ENCODE results near the gene HNRNPR. TPM values are rescaled to one million over a fixed set of nuclear protein-coding genes. Genes with fewer than 3 reads are reported as not detected.

Gene HNRNPR
- total RNA-seq, 6 experiments from 2014 or later = 27.5 to 44.2 (median 32.0) TPM

DNA sequence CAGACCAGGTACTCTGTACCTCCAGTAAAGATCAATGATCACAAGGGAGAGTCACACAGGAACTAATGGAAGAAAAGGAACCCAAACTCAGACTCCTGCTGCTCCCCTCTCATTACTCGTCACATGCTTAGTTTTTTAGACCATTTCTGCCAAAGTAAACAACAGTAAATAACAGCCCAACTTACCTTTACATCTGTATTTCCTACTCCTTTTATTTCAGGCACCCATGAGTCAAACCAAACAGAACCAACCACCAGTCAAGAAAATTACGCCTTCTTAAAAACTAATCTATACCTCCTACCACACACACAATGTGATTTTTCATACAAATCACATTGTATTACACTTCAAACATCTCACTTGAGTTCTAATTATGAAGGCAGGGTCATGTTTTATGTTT lies 65.4 kb downstream of the HNRNPR start:
- H3K9me3 ChIP-seq = no peaks in the 10 kb centered on the region
- no peak overlapping the region for H3K4me3 ChIP-seq
- no peak for DNase-seq
- H3K4me1 ChIP-seq = peaks cover 0 to 22% (median 10%) of the 10 kb centered on the region in 4 donors
- 69% methylated on average over 2 of the region's 2 CpGs for WGBS (ENCODE audit: insufficient coverage, low coverage, low lambda C conversion rate, missing lambda C conversion rate)
- TF ChIP-seq, protein P1, sequence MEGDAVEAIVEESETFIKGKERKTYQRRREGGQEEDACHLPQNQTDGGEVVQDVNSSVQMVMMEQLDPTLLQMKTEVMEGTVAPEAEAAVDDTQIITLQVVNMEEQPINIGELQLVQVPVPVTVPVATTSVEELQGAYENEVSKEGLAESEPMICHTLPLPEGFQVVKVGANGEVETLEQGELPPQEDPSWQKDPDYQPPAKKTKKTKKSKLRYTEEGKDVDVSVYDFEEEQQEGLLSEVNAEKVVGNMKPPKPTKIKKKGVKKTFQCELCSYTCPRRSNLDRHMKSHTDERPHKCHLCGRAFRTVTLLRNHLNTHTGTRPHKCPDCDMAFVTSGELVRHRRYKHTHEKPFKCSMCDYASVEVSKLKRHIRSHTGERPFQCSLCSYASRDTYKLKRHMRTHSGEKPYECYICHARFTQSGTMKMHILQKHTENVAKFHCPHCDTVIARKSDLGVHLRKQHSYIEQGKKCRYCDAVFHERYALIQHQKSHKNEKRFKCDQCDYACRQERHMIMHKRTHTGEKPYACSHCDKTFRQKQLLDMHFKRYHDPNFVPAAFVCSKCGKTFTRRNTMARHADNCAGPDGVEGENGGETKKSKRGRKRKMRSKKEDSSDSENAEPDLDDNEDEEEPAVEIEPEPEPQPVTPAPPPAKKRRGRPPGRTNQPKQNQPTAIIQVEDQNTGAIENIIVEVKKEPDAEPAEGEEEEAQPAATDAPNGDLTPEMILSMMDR (IDR thresholded peaks at IDR 0.05) = no peak
- TF ChIP-seq POLR2A (IDR thresholded peaks at IDR 0.05) = no peak
- H3K27me3 ChIP-seq = no peaks in the 10 kb centered on the region
- H3K36me3 ChIP-seq = no peaks in the 10 kb centered on the region
- intact Hi-C loops (cut with DNase I) = no loop called here
- ATAC-seq = no peak
- H3K27ac ChIP-seq = no peak overlapping the region

DNA sequence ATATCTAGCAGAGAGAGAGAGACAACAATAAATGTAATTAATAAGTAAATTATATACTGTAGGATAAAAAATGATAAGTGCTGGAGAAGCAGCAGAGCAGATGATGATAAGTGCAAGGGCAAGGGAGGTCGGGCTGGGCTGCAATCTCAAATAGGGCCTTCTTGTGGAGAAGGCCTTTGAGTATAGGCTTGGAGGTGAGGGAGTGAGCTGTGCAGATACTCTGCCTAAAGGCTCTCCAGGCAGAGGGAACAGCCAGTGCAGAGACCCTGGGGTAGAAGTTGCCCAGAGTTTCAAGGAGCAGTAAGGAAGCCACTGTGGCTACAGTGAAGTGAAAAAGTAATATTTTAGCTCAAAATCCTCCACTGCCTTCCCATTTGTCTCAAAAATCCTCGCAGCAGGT lies 67.6 kb downstream of the HNRNPR start:
- ATAC-seq (no peak), DNase-seq (no peak)
- H3K4me1 ChIP-seq = peaks cover 0 to 4% (median 0%) of the 10 kb centered on the region in 4 donors
- no peak overlapping the region for H3K4me3 ChIP-seq
- WGBS (ENCODE audit: insufficient coverage, low coverage, low lambda C conversion rate, missing lambda C conversion rate) = 81% methylated on average over 2 of the region's 2 CpGs
- no peak overlapping the region for H3K27ac ChIP-seq
- intact Hi-C loops (cut with DNase I) = no loop called here
- H3K27me3 ChIP-seq = no peaks in the 10 kb centered on the region
- no peaks in the 10 kb centered on the region for H3K9me3 ChIP-seq
- H3K36me3 ChIP-seq = no peaks in the 10 kb centered on the region
- TF ChIP-seq, protein P1 (IDR thresholded peaks at IDR 0.05) = no peak

DNA sequence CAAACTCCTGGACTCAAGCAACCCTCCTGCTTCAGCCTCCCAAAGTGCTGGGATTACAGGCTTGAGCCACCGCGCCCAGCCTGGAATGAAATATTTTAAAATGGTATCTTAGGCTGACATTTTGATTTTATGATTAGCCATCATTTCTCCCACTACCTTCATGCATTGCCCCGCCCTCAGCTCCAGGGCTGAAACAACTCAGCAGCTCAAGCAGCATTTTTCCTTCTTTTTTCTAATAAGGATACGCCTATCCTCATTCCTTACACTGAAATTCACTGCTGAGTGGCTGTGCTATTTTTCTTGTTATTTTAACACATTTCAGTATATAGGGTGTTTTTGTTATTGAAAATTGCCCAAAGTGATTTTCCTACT lies 70.0 kb downstream of the HNRNPR start:
- TF ChIP-seq, protein P1 (IDR thresholded peaks at IDR 0.05) = no peak
- TF ChIP-seq POLR2A (IDR thresholded peaks at IDR 0.05) = no peak
- Histone ChIP-seq H3K4me3 (no peak overlapping the region), H3K9me3 (no peaks in the 10 kb centered on the region), H3K27me3 (no peaks in the 10 kb centered on the region), H3K27ac (no peak overlapping the region), H3K36me3 (no peaks in the 10 kb centered on the region), H3K4me1 (no peaks in the 10 kb centered on the region)
- intact Hi-C loops (cut with DNase I) = no loop called here
- DNase-seq (no peak), ATAC-seq (no peak)
- 88% methylated on average over 4 of the region's 4 CpGs for WGBS (ENCODE audit: insufficient coverage, low coverage, low lambda C conversion rate, missing lambda C conversion rate)

GRCh38 chr1:23273450-23274133 lies 70.5 kb downstream of the HNRNPR start:
- peak; percentile 36 to 71 (median 58) for ATAC-seq
- Histone ChIP-seq H3K36me3 (no peaks in the 10 kb centered on the region), H3K9me3 (no peaks in the 10 kb centered on the region), H3K27ac (no peak overlapping the region), H3K27me3 (no peaks in the 10 kb centered on the region), H3K4me1 (no peaks in the 10 kb centered on the region), H3K4me3 (no peak overlapping the region)
- intact Hi-C loops (cut with DNase I) = no loop called here
- WGBS (ENCODE audit: insufficient coverage, low coverage, low lambda C conversion rate, missing lambda C conversion rate) = 62% methylated on average over 8 of the region's 8 CpGs
- peak in 1 of 3 donors; percentile 40 for DNase-seq
- TF ChIP-seq, protein P1 (IDR thresholded peaks at IDR 0.05) = no peak
- no peak for TF ChIP-seq POLR2A (IDR thresholded peaks at IDR 0.05)
